ENCODE measurements around the gene PODN. TPM values are rescaled to one million over a fixed set of nuclear protein-coding genes. Genes with fewer than 3 reads are reported as not detected.

The PODN gene
- total RNA-seq, 1 donor from 2014 or later = 0.26 TPM

- no peak for DNase-seq (ENCODE audit: low spot score, unreplicated experiment)
- Mint-ChIP-seq H3K27ac (no peak overlapping the region), H3K9me3 (ENCODE audit: low read depth) (no peaks in the 10 kb centered on the region), H3K4me1 (ENCODE audit: low read depth) (no peaks in the 10 kb centered on the region), H3K36me3 (ENCODE audit: insufficient read depth) (peaks cover 2% of the 10 kb centered on the region), H3K4me3 (ENCODE audit: low read depth) (no peak overlapping the region), H3K27me3 (no peaks in the 10 kb centered on the region)
- no peak for TF ChIP-seq CTCF (IDR thresholded peaks at IDR 0.05; ENCODE audit: unreplicated experiment)
These were observed 39.8 kb upstream of the PODN start for GRCh38 chr1:53022179-53022578.

GRCh38 chr1:53023546-53023945 is 38.5 kb upstream of the PODN start:
- H3K27me3 Mint-ChIP-seq = no peaks in the 10 kb centered on the region
- no peaks in the 10 kb centered on the region for H3K9me3 Mint-ChIP-seq (ENCODE audit: low read depth)
- no peak for TF ChIP-seq CTCF (IDR thresholded peaks at IDR 0.05; ENCODE audit: unreplicated experiment)
- H3K4me1 Mint-ChIP-seq (ENCODE audit: low read depth) = no peaks in the 10 kb centered on the region
- peaks cover 2% of the 10 kb centered on the region for H3K36me3 Mint-ChIP-seq (ENCODE audit: insufficient read depth)
- H3K27ac Mint-ChIP-seq = no peak overlapping the region
- DNase-seq (ENCODE audit: low spot score, unreplicated experiment) = no peak
- H3K4me3 Mint-ChIP-seq (ENCODE audit: low read depth) = no peak overlapping the region

- H3K27ac Mint-ChIP-seq = no peak overlapping the region
- no peak for DNase-seq (ENCODE audit: low spot score, unreplicated experiment)
- H3K27me3 Mint-ChIP-seq = no peaks in the 10 kb centered on the region
- no peaks in the 10 kb centered on the region for H3K9me3 Mint-ChIP-seq (ENCODE audit: low read depth)
- no peaks in the 10 kb centered on the region for H3K4me1 Mint-ChIP-seq (ENCODE audit: low read depth)
- H3K36me3 Mint-ChIP-seq (ENCODE audit: insufficient read depth) = no peaks in the 10 kb centered on the region
- H3K4me3 Mint-ChIP-seq (ENCODE audit: low read depth) = no peak overlapping the region
- TF ChIP-seq CTCF (IDR thresholded peaks at IDR 0.05; ENCODE audit: unreplicated experiment) = no peak
These were observed 37.9 kb upstream of the PODN start for GRCh38 chr1:53024117-53024516.

DNA sequence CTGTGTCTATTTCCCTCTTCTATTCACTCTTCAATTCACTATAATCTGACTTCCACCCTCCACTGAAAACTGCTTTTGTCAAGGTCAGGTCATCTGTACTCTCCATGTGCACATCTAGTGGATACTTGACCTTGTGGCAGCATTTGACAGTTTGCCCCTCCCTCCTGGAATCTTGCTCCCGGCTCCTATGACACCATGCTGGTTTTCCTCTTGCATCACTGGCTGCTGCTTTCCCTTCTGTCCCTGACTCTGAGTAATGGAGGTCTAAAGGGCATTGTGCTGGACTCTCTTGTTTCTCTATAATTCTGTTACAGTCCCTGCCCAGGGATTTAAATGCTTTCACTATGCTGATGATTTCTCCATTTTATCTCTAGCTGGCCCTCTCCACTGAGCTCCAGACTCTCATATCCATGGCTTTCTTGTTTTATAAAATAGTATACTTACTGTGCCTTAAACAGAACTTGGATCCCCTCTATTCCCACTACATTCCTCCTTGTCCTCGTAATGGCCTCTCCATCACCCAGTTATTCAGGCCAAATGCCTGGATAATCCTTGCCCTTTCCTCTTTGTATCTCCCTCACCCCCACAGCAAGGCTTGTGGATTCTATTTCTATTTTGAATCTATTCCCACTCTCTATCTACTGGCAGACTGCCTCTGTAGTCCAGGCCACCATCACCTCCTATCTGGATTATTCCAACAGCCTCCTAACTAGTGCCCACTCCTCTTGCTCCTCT is 36.8 kb upstream of the PODN start:
- Mint-ChIP-seq H3K4me3 (ENCODE audit: low read depth) (no peak overlapping the region), H3K9me3 (ENCODE audit: low read depth) (no peaks in the 10 kb centered on the region)

DNA sequence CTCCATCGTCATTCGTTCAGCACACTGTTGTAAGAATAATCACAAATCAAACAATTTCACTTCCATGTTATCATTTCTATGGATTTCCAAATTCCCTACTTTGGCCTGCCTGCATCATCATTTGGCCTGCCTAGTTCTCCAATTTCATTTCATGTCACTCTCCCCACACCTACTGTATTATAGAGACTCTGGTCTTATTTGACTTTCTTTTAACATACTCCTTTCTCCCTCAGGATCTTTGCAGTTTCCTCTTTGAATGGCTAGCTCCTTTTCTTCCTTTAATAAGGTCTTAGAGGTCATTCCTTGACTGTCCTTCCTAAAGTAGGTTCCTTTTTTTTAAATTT is 36.3 kb upstream of the PODN start:
- no peak for TF ChIP-seq CTCF (IDR thresholded peaks at IDR 0.05; ENCODE audit: unreplicated experiment)
- no peaks in the 10 kb centered on the region for H3K27me3 Mint-ChIP-seq
- no peak for DNase-seq (ENCODE audit: low spot score, unreplicated experiment)
- peaks cover 2% of the 10 kb centered on the region for H3K36me3 Mint-ChIP-seq (ENCODE audit: insufficient read depth)
- no peaks in the 10 kb centered on the region for H3K4me1 Mint-ChIP-seq (ENCODE audit: low read depth)
- no peaks in the 10 kb centered on the region for H3K9me3 Mint-ChIP-seq (ENCODE audit: low read depth)
- no peak overlapping the region for H3K27ac Mint-ChIP-seq
- H3K4me3 Mint-ChIP-seq (ENCODE audit: low read depth) = no peak overlapping the region

More for the DNA sequence above, 36.8 kb upstream of the PODN start:
- no peak overlapping the region for H3K27ac Mint-ChIP-seq
- H3K36me3 Mint-ChIP-seq (ENCODE audit: insufficient read depth) = peaks cover 2% of the 10 kb centered on the region
- no peak for TF ChIP-seq CTCF (IDR thresholded peaks at IDR 0.05; ENCODE audit: unreplicated experiment)
- no peak for DNase-seq (ENCODE audit: low spot score, unreplicated experiment)
- H3K4me1 Mint-ChIP-seq (ENCODE audit: low read depth) = no peaks in the 10 kb centered on the region
- H3K27me3 Mint-ChIP-seq = no peaks in the 10 kb centered on the region
